ENCODE results near the gene TRPC4.

DNA sequence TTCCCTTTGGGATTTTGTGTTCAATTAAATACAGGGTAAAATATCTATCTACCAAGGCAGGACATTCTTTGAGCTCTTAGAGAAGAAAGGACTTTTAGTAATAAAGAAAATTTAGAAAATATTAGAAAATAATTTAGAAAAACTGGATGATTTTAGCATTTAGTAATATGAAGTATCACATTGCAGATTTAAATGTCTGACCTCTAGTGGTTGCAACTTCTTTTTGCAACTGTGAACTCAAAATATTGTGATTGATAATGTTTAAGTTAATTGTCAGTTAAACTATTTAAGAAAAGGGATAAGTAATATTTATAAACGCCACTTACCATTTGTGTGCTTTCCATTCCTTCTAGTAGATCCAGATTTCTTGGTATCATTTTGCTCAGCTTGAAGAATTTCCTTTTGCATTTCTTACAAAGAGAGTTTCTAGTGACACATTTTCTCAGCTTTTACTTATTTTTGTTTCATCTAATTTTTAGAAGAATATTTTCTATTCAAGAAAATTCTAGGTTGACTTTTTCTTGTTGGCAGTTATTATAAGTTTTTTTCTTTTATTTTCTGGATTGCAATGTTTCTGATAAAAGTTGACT is 260.7 kb downstream of the TRPC4 start:
- no peak for TF ChIP-seq EZH2 (optimal IDR thresholded peaks at IDR 0.05; ENCODE audit: low read depth, low read length)
- no peak for TF ChIP-seq CTCF (IDR thresholded peaks at IDR 0.05; ENCODE audit: low read length)

All from MM.1S (cell line).